Thyroid gland (tissue), 4 donors: ENCODE results near the gene PANX1.

ENCODE experiments used
- POLR2A ChIP-seq, 2 donors: fragments of 450-650 bp; IDR thresholded peaks; one replicate each; pipeline ENCODE4 v1.6.1; 2017; ENCODE audit warnings: antibody characterized with exemption in 2 of 2, mild to moderate bottlenecking in 2 of 2, moderate library complexity in 1 of 2
- TF ChIP-seq, protein P1 (sequence below), 6 experiments: fragments of 200-600 bp in 3 of 6; fragments of 450-650 bp in 3 of 6; sonication (generic) in 3 of 6; IDR thresholded peaks; one replicate each; pipeline ENCODE4 v1.5.1; 2016 to 2019; ENCODE audit warnings: antibody characterized with exemption in 6 of 6, mild to moderate bottlenecking in 2 of 6, inconsistent platforms in 1 of 6, moderate library complexity in 1 of 6

DNA sequence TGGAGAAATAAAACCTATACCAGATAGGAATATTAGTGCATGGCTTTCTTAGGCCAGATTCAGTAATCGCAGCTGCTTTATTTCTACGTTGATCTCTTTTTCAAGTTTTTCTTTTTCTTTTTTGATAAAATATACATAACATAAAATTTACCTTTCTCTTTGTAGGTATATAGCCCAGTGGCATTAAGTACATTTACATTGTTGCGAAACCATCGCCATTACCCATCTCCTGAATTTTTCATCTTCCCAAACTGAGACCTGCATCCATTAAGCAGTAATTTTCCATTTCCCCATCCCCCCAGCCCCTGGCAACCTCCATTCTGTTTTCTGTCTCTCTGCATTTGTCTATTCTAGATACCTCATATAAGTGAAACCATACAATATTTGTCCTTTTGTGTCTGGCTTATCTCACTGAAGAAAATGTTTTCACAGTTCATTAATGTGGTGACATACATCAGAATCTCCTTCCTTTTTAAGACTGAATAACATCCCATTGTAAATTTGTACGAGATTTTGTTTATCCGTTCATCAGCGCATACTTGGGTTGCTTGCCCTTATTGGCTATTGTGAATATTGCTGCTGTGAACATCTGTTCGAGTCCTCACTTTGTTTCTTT, 41.4 kb downstream of the PANX1 start:
- TF ChIP-seq, protein P1, sequence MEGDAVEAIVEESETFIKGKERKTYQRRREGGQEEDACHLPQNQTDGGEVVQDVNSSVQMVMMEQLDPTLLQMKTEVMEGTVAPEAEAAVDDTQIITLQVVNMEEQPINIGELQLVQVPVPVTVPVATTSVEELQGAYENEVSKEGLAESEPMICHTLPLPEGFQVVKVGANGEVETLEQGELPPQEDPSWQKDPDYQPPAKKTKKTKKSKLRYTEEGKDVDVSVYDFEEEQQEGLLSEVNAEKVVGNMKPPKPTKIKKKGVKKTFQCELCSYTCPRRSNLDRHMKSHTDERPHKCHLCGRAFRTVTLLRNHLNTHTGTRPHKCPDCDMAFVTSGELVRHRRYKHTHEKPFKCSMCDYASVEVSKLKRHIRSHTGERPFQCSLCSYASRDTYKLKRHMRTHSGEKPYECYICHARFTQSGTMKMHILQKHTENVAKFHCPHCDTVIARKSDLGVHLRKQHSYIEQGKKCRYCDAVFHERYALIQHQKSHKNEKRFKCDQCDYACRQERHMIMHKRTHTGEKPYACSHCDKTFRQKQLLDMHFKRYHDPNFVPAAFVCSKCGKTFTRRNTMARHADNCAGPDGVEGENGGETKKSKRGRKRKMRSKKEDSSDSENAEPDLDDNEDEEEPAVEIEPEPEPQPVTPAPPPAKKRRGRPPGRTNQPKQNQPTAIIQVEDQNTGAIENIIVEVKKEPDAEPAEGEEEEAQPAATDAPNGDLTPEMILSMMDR (IDR thresholded peaks at IDR 0.05): no peak
- no peak for TF ChIP-seq POLR2A (IDR thresholded peaks at IDR 0.05)
